ENCODE data around the gene AGGF1. TPM values are rescaled to one million over a fixed set of nuclear protein-coding genes. Genes with fewer than 3 reads are reported as not detected.
"Not testable (repeated sequence)": the region's sequence is repeated elsewhere in the genome, so short reads cannot be mapped to it uniquely, and the experiment has no call there.

The AGGF1 gene
- polyA plus RNA-seq = 26.8 TPM
- long read RNA-seq, donor 1, full-length matches to known transcripts = 4 of 18 reads
- long read RNA-seq, donor 1, partial matches to known transcripts = 14 of 18 reads
- long read RNA-seq, donor 1, other reads (novel, unspliced or antisense) = 0 of 18 reads
- long read RNA-seq, donor 2, full-length matches to known transcripts = 5 of 5 reads
- long read RNA-seq, donor 2, partial matches to known transcripts = 0 of 5 reads
- long read RNA-seq, donor 2, other reads (novel, unspliced or antisense) = 0 of 5 reads
- long read RNA-seq, donor 3, full-length matches to known transcripts = 12 of 31 reads
- long read RNA-seq, donor 3, partial matches to known transcripts = 19 of 31 reads
- long read RNA-seq, donor 3, other reads (novel, unspliced or antisense) = 0 of 31 reads
- long read RNA-seq, donor 4, full-length matches to known transcripts = 1 of 1 reads
- long read RNA-seq, donor 4, partial matches to known transcripts = 0 of 1 reads
- long read RNA-seq, donor 4, other reads (novel, unspliced or antisense) = 0 of 1 reads
- long read RNA-seq, donor 5, full-length matches to known transcripts = 4 of 4 reads
- long read RNA-seq, donor 5, partial matches to known transcripts = 0 of 4 reads
- long read RNA-seq, donor 5, other reads (novel, unspliced or antisense) = 0 of 4 reads
- long read RNA-seq, donor 6, full-length matches to known transcripts = 7 of 7 reads
- long read RNA-seq, donor 6, partial matches to known transcripts = 0 of 7 reads
- long read RNA-seq, donor 6, other reads (novel, unspliced or antisense) = 0 of 7 reads
- long read RNA-seq, donor 7, partial matches to known transcripts = 0 of 1 reads
- long read RNA-seq, donor 7, other reads (novel, unspliced or antisense) = 0 of 1 reads
- long read RNA-seq, donor 8, full-length matches to known transcripts = 7 of 7 reads
- long read RNA-seq, donor 8, partial matches to known transcripts = 0 of 7 reads
- long read RNA-seq, donor 8, other reads (novel, unspliced or antisense) = 0 of 7 reads
- long read RNA-seq, donor 9, full-length matches to known transcripts = 4 of 4 reads
- long read RNA-seq, donor 9, partial matches to known transcripts = 0 of 4 reads
- long read RNA-seq, donor 9, other reads (novel, unspliced or antisense) = 0 of 4 reads
- long read RNA-seq, donor 10, full-length matches to known transcripts = 7 of 7 reads
- long read RNA-seq, donor 10, partial matches to known transcripts = 0 of 7 reads
- long read RNA-seq, donor 10, other reads (novel, unspliced or antisense) = 0 of 7 reads
- long read RNA-seq, donor 11, full-length matches to known transcripts = 3 of 3 reads
- long read RNA-seq, donor 11, partial matches to known transcripts = 0 of 3 reads
- long read RNA-seq, donor 11, other reads (novel, unspliced or antisense) = 0 of 3 reads

GRCh38 chr5:77030097-77031071 lies at the start of gene AGGF1:
Gene AGGF1, plus strand, starts transcription at chr5:77030404. Its CDS starts 363 bp downstream, at chr5:77030767.
- Histone ChIP-seq H3K4me1 (ENCODE audit: control insufficient read depth, insufficient read depth, low read length) (peaks cover 10% of the 10 kb centered on the region), H3K27me3 (ENCODE audit: control insufficient read depth, insufficient read depth, low read length) (no peaks in the 10 kb centered on the region), H3K27ac (ENCODE audit: low read length) (peak within 1 kb of the TSS; percentile 98), H3K36me3 (ENCODE audit: control insufficient read depth, insufficient read depth, low read length) (peaks cover 4% of the 10 kb centered on the region), H3K4me3 (ENCODE audit: low read length) (peak within 1 kb of the TSS; percentile 93), H3K9me3 (ENCODE audit: control insufficient read depth, low read depth, low read length) (no peaks in the 10 kb centered on the region)
- WGBS (ENCODE audit: insufficient coverage, low lambda C conversion rate) = no CpG with 5 or more reads among the region's 82 CpGs
- peak; percentile 96 to 97 for DNase-seq

GRCh38 chr5:76980518-76981144 lies 49.6 kb upstream of the AGGF1 start:
- WGBS (ENCODE audit: insufficient coverage, low lambda C conversion rate) = no CpG with 5 or more reads among the region's 8 CpGs
- H3K4me3 ChIP-seq (ENCODE audit: low read length) = no peak overlapping the region

DNA sequence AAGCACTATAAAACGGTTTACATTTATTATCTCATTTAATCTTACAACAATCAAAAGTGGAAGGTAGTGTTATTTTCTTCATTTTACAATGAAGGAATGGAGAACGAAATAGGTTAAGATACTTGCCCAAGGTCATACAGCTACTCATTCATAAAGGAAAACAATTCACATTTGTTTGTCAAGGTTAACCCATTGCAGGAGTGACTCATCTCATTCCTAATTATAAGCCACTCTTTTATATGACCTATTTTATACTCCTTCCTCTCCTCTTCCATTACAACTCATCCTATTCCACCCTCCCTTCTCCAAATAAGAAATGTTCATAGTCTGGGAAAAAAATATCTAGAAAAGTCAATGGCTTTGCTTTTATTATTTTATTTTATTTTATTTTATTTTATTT lies 47.8 kb upstream of the AGGF1 start:
- H3K4me1 ChIP-seq (ENCODE audit: control insufficient read depth, insufficient read depth, low read length) = no peaks in the 10 kb centered on the region
- no peak overlapping the region for H3K27ac ChIP-seq (ENCODE audit: low read length)
- H3K9me3 ChIP-seq (ENCODE audit: control insufficient read depth, low read depth, low read length) = no peaks in the 10 kb centered on the region
- 100% methylated on average over 1 of the region's 2 CpGs for WGBS (ENCODE audit: insufficient coverage, low lambda C conversion rate)
- no peak overlapping the region for H3K4me3 ChIP-seq (ENCODE audit: low read length)
- no peaks in the 10 kb centered on the region for H3K36me3 ChIP-seq (ENCODE audit: control insufficient read depth, insufficient read depth, low read length)
- no peak for DNase-seq
- H3K27me3 ChIP-seq (ENCODE audit: control insufficient read depth, insufficient read depth, low read length) = no peaks in the 10 kb centered on the region

More at GRCh38 chr5:76980518-76981144, 49.6 kb upstream of the AGGF1 start:
- H3K4me1 ChIP-seq (ENCODE audit: control insufficient read depth, insufficient read depth, low read length) = no peaks in the 10 kb centered on the region
- H3K27ac ChIP-seq (ENCODE audit: low read length) = no peak overlapping the region
- no peak for DNase-seq
- H3K27me3 ChIP-seq (ENCODE audit: control insufficient read depth, insufficient read depth, low read length) = no peaks in the 10 kb centered on the region
- no peaks in the 10 kb centered on the region for H3K9me3 ChIP-seq (ENCODE audit: control insufficient read depth, low read depth, low read length)
- no peaks in the 10 kb centered on the region for H3K36me3 ChIP-seq (ENCODE audit: control insufficient read depth, insufficient read depth, low read length)

DNA sequence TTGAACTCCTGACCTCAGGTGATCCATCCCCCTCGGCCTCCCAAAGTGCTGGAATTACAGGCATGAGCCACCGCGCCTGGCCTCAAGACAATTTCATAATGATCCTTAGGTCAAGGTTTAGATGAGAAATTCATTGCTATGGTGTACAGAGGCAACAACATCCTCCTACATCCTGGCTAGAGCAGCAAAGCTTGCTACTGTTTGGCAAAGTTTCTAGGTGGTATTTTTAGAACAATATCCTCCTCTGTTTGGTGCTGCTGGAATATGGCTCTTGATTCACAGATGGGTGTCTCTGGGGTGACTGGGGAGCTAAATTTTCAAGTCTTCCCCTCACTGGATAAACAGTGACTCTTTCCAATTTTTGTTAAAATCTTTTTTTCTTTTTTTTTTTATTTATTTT lies 46.7 kb upstream of the AGGF1 start:
- no peaks in the 10 kb centered on the region for H3K27me3 ChIP-seq (ENCODE audit: control insufficient read depth, insufficient read depth, low read length)
- no peak overlapping the region for H3K4me3 ChIP-seq (ENCODE audit: low read length)
- no CpG with 5 or more reads among the region's 3 CpGs for WGBS (ENCODE audit: insufficient coverage, low lambda C conversion rate)
- H3K27ac ChIP-seq (ENCODE audit: low read length) = no peak overlapping the region
- DNase-seq = peak in 1 of 2 donors; percentile 14
- H3K36me3 ChIP-seq (ENCODE audit: control insufficient read depth, insufficient read depth, low read length) = no peaks in the 10 kb centered on the region
- no peaks in the 10 kb centered on the region for H3K9me3 ChIP-seq (ENCODE audit: control insufficient read depth, low read depth, low read length)
- no peaks in the 10 kb centered on the region for H3K4me1 ChIP-seq (ENCODE audit: control insufficient read depth, insufficient read depth, low read length)

DNA sequence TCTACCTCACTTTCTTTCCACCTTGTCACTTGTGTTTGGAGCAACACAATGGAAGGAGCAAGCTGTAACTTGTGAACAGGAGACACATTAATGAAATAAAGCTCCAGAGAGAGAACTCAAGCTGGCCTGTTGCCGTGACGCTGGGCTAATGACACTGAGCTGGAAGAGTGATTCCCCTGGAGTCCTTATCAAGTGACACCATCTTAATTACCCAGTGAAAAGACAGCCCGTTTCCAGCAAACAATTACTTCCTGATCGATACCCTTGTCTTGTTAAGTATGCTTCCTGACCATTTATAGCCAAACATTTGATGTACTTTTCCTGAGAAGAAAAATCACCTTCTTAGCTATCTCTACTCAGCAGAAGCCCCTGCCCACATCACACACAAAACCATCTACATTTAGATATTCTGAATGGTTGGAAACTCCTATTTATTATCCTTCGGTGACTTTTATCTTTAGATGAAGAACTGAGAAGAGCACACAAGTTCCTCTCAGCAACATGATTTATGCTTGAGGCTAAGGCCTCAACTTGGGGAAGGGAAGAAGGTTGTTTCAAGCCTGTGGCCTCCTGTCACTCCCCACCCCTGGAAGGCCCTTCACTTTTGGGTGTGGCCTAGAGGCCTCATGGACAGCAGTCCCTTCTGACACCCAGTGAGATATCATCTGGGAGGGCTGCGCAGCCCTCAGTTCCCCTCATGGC lies 43.2 kb upstream of the AGGF1 start:
- H3K27me3 ChIP-seq (ENCODE audit: control insufficient read depth, insufficient read depth, low read length) = no peaks in the 10 kb centered on the region
- no peak overlapping the region for H3K27ac ChIP-seq (ENCODE audit: low read length)
- H3K4me3 ChIP-seq (ENCODE audit: low read length) = no peak overlapping the region
- H3K36me3 ChIP-seq (ENCODE audit: control insufficient read depth, insufficient read depth, low read length) = no peaks in the 10 kb centered on the region
- no CpG with 5 or more reads among the region's 6 CpGs for WGBS (ENCODE audit: insufficient coverage, low lambda C conversion rate)
- no peaks in the 10 kb centered on the region for H3K4me1 ChIP-seq (ENCODE audit: control insufficient read depth, insufficient read depth, low read length)
- no peak for DNase-seq
- no peaks in the 10 kb centered on the region for H3K9me3 ChIP-seq (ENCODE audit: control insufficient read depth, low read depth, low read length)

DNA sequence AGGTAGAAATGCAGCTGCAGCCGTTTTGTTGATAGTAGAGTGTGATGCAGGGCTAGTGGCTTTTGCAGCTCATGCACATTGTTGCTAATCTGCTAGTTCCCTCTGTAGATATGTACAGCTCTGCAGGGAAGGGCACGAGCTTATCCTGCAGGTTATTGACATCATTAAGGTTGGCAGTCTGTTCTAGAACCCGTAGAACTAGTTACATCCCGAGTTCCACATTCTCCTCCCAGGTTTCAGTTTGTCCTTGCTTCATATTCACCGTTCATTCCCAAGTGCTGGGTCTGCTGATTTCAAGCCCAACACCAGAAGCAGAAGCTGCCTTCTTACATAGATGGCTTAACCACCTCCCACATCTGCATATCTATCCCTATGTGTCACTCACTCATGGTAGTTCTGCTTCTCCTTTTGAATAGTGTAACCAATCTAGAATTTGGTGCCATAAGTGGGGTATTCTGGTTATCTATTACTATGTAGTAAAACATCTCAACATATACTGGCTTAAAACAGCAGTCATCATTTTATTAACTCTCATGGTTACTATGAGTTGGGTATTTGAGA lies 39.2 kb upstream of the AGGF1 start:
- H3K36me3 ChIP-seq (ENCODE audit: control insufficient read depth, insufficient read depth, low read length) = no peaks in the 10 kb centered on the region
- H3K4me3 ChIP-seq (ENCODE audit: low read length) = no peak overlapping the region
- no peaks in the 10 kb centered on the region for H3K4me1 ChIP-seq (ENCODE audit: control insufficient read depth, insufficient read depth, low read length)
- WGBS (ENCODE audit: insufficient coverage, low lambda C conversion rate) = no CpG with 5 or more reads among the region's 5 CpGs
- H3K27me3 ChIP-seq (ENCODE audit: control insufficient read depth, insufficient read depth, low read length) = no peaks in the 10 kb centered on the region
- H3K27ac ChIP-seq (ENCODE audit: low read length) = no peak overlapping the region
- DNase-seq = no peak
- no peaks in the 10 kb centered on the region for H3K9me3 ChIP-seq (ENCODE audit: control insufficient read depth, low read depth, low read length)

DNA sequence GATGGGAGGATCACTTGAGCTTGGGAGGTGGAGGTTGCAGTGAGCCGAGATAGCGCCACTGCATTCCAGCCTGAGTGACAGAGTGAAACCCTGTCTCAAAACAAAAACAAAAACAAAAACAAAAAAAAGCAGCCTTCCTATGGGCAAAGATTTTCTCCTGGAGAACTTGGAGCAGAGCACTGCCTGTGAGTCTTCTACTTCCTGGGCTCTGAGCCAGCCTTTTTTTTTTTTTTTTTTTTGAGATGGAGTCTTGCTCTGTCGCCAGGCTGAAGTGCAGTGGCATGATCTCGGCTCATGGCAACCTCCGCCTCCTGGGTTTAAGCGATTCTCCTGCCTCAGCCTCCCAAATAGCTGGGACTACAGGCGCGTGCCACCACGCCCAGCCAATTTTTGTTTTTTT lies 36.8 kb upstream of the AGGF1 start:
- H3K4me3 ChIP-seq (ENCODE audit: low read length); H3K4me1 ChIP-seq (ENCODE audit: control insufficient read depth, insufficient read depth, low read length); H3K36me3 ChIP-seq (ENCODE audit: control insufficient read depth, insufficient read depth, low read length); H3K27ac ChIP-seq (ENCODE audit: low read length); H3K27me3 ChIP-seq (ENCODE audit: control insufficient read depth, insufficient read depth, low read length); DNase-seq; H3K9me3 ChIP-seq (ENCODE audit: control insufficient read depth, low read depth, low read length): not testable (repeated sequence)
- WGBS (ENCODE audit: insufficient coverage, low lambda C conversion rate) = no CpG with 5 or more reads among the region's 9 CpGs

GRCh38 chr5:76994337-76994736 lies 35.9 kb upstream of the AGGF1 start:
- H3K9me3 ChIP-seq (ENCODE audit: control insufficient read depth, low read depth, low read length) = no peaks in the 10 kb centered on the region
- no peak overlapping the region for H3K27ac ChIP-seq (ENCODE audit: low read length)
- H3K36me3 ChIP-seq (ENCODE audit: control insufficient read depth, insufficient read depth, low read length) = no peaks in the 10 kb centered on the region
- no peaks in the 10 kb centered on the region for H3K4me1 ChIP-seq (ENCODE audit: control insufficient read depth, insufficient read depth, low read length)
- H3K27me3 ChIP-seq (ENCODE audit: control insufficient read depth, insufficient read depth, low read length) = no peaks in the 10 kb centered on the region
- 80% methylated on average over 1 of the region's 6 CpGs for WGBS (ENCODE audit: insufficient coverage, low lambda C conversion rate)
- H3K4me3 ChIP-seq (ENCODE audit: low read length) = no peak overlapping the region
- no peak for DNase-seq

All from large intestine (tissue), 12 donors.